Measurements from ENCODE around the gene AGBL1.
"Not testable (repeated sequence)": the region's sequence is repeated elsewhere in the genome, so short reads cannot be mapped to it uniquely, and the experiment has no call there.

Gene AGBL1

GRCh38 chr15:87032295-87032694, 952.6 kb downstream of the AGBL1 start:
- DNase-seq: no peak

- DNase-seq: no peak
These were observed 953.4 kb downstream of the AGBL1 start for GRCh38 chr15:87033056-87033455.

- DNase-seq: no peak
These were observed 955.2 kb downstream of the AGBL1 start for GRCh38 chr15:87034886-87035285.

GRCh38 chr15:87038404-87038803, 958.7 kb downstream of the AGBL1 start:
- DNase-seq: peak; percentile 22

- not testable (repeated sequence) for DNase-seq
These were observed 962.9 kb downstream of the AGBL1 start for GRCh38 chr15:87042619-87043018.

GRCh38 chr15:87045746-87046145, 966.1 kb downstream of the AGBL1 start:
- DNase-seq: no peak

DNA sequence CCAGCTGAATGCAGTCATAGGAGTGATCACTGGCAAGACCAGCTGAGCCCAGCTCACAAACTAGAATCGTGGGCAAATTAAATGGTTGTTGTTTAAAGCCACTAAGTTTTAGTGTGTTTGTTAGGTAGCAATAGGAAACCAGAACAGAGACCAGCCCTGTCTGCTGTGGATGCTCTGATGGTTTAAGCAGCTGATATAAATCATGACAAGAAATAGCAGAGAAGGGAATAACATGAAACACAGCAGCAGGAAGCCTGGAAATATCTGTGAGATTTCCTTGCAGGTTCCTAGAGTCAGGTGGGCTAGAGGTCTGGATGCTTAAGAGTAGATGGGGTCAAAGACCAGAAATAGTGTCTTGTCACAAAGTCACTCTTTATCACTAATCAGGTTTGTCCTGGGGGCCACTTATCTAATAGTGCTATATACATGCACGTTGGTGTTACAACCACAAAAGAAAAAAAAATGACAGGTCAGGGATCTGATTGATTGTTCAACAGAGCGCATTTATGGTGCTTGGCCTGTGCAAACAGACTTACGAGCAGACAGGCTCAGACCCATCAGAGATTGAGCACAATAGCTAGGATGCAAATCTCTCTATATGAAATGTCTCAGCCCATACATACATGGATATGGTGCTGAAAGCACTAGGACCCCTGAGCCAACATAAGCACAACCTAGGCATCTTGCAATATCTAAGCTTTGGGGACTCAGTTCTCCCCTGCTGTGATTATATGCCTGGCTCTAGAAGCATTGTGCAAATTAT, 967.7 kb downstream of the AGBL1 start:
- DNase-seq: no peak

Measured in activated CD4-positive, alpha-beta T cell treated with anti-CD3 and anti-CD28 coated beads, Interleukin-2, Interleukin-6, amounts not matched to agents 100 ng/mL and 50 ng/mL, durations not matched to agents 16 hours and 8 hours (primary cell).